Skeletal muscle satellite cell (primary cell): ENCODE data around the gene ARHGAP10.

Experiments
- H3K27me3 ChIP-seq: 2 replicates; pipeline ENCODE4 v1.7.0; 2013; ENCODE audit warnings: low read length; ENCODE audit not compliant: control insufficient read depth, insufficient read depth
- H3K36me3 ChIP-seq: 2 replicates; pipeline ENCODE4 v1.7.0; 2013; ENCODE audit warnings: mild to moderate bottlenecking, control low read depth, low read length; ENCODE audit not compliant: insufficient read depth
- H3K4me1 ChIP-seq: 2 replicates; pipeline ENCODE4 v1.7.0; 2013; ENCODE audit warnings: low read length; ENCODE audit not compliant: control insufficient read depth, insufficient read depth
- H3K4me2 ChIP-seq: 2 replicates; pipeline ENCODE4 v1.7.0; 2013; ENCODE audit warnings: mild to moderate bottlenecking, low read length
- H3K4me3 ChIP-seq: 2 replicates; pipeline ENCODE4 v1.7.0; 2013; ENCODE audit warnings: low read length
- H3K9ac ChIP-seq: 2 replicates; pipeline ENCODE4 v1.7.0; 2013; ENCODE audit warnings: mild to moderate bottlenecking, low read depth, low read length, moderate library complexity
- H3K9me3 ChIP-seq: replicated peaks from 2 replicates; pipeline ENCODE4 v1.7.0; 2013; ENCODE audit warnings: mild to moderate bottlenecking, control low read depth, low read length

The ARHGAP10 gene

GRCh38 chr4:148069086-148069894, 337.4 kb downstream of the ARHGAP10 start:
- Histone ChIP-seq H3K9me3 (no peaks in the 10 kb centered on the region), H3K4me3 (no peak overlapping the region), H3K4me1 (no peaks in the 10 kb centered on the region), H3K4me2 (no peak overlapping the region), H3K36me3 (peaks cover 30% of the 10 kb centered on the region), H3K9ac (no peak overlapping the region), H3K27me3 (no peaks in the 10 kb centered on the region)

DNA sequence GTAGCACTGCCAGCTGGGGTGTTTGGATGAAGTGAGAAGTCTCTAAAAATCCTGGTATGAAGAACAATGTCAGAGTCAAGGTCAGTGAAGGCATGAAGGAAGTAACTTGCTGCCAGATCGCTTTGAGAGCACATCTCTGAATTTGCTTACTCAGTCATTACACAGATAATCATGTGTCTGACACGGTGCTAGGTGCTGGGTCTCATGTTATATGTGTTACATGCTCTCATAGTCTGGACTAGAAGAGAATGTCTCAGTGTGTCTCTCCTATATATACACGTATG, 337.9 kb downstream of the ARHGAP10 start:
- H3K27me3 ChIP-seq: no peaks in the 10 kb centered on the region

GRCh38 chr4:148071009-148071408, 339.1 kb downstream of the ARHGAP10 start:
- Histone ChIP-seq H3K4me2 (no peak overlapping the region), H3K27me3 (no peaks in the 10 kb centered on the region), H3K9me3 (no peaks in the 10 kb centered on the region), H3K4me3 (no peak overlapping the region), H3K4me1 (no peaks in the 10 kb centered on the region), H3K36me3 (peaks cover 36% of the 10 kb centered on the region), H3K9ac (no peak overlapping the region)

More for the DNA sequence above, 337.9 kb downstream of the ARHGAP10 start:
- H3K4me1 ChIP-seq: no peaks in the 10 kb centered on the region
- H3K4me2 ChIP-seq: no peak overlapping the region
- H3K4me3 ChIP-seq: no peak overlapping the region
- H3K9me3 ChIP-seq: no peaks in the 10 kb centered on the region
- H3K36me3 ChIP-seq: peaks cover 29% of the 10 kb centered on the region
- H3K9ac ChIP-seq: no peak overlapping the region

GRCh38 chr4:148072789-148073188, 340.9 kb downstream of the ARHGAP10 start:
- Histone ChIP-seq H3K4me2 (no peak overlapping the region), H3K9ac (no peak overlapping the region), H3K9me3 (no peaks in the 10 kb centered on the region), H3K36me3 (peaks cover 32% of the 10 kb centered on the region), H3K27me3 (no peaks in the 10 kb centered on the region), H3K4me3 (no peak overlapping the region), H3K4me1 (no peaks in the 10 kb centered on the region)

GRCh38 chr4:148073349-148073748, 341.5 kb downstream of the ARHGAP10 start:
- Histone ChIP-seq H3K9ac (no peak overlapping the region), H3K4me2 (no peak overlapping the region), H3K9me3 (no peaks in the 10 kb centered on the region), H3K4me1 (no peaks in the 10 kb centered on the region), H3K36me3 (peaks cover 32% of the 10 kb centered on the region), H3K4me3 (no peak overlapping the region), H3K27me3 (no peaks in the 10 kb centered on the region)

DNA sequence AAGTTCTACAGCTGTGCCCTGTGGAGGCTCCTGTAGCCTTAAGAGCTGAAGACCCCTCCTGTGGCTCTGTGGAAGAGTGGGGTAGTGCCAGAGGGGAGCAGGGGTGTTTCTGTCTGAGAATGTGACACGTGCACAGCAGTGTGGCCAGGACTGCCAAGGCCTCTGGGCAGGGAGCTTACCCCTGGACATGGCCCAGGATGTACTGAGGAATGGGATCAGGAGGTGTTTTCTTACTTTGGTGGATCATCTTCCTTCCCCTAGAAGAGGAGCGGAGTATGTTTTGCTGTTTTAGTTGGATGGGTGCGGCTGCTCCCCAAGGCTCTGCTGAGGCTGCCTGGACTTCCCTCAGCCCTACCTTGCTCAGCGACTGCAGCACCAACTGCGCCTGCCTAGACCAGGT, 342.6 kb downstream of the ARHGAP10 start:
- no peaks in the 10 kb centered on the region for H3K4me1 ChIP-seq
- H3K9ac ChIP-seq: no peak overlapping the region
- no peak overlapping the region for H3K4me2 ChIP-seq
- no peaks in the 10 kb centered on the region for H3K9me3 ChIP-seq
- H3K36me3 ChIP-seq: peaks cover 32% of the 10 kb centered on the region
- no peak overlapping the region for H3K4me3 ChIP-seq
- H3K27me3 ChIP-seq: no peaks in the 10 kb centered on the region

GRCh38 chr4:148075438-148075837, 343.6 kb downstream of the ARHGAP10 start:
- Histone ChIP-seq H3K9me3 (no peaks in the 10 kb centered on the region), H3K27me3 (no peaks in the 10 kb centered on the region), H3K4me2 (no peak overlapping the region), H3K36me3 (peaks cover 36% of the 10 kb centered on the region), H3K4me3 (no peak overlapping the region), H3K9ac (no peak overlapping the region), H3K4me1 (no peaks in the 10 kb centered on the region)

DNA sequence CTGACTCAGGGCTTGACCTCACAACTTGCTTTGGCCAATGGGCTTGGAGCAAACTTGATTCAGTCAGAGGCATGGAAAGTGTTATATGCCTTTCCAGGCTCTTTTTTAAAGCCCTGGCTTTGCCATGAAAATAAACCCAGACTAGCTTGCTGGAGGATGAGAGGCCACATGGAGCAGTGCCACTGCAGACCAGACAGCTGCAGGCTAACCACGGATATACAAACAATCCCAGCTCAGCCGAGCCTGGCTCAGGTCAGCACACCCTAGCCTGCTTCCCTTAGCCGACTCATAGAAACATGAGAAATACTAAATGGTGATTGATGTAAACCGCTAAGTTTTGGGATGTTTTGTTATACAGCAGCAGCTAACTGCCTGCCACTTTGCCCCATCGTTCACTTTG, 345.1 kb downstream of the ARHGAP10 start:
- H3K4me1 ChIP-seq: no peaks in the 10 kb centered on the region
- peaks cover 36% of the 10 kb centered on the region for H3K36me3 ChIP-seq
- no peak overlapping the region for H3K4me2 ChIP-seq
- no peak overlapping the region for H3K4me3 ChIP-seq
- no peak overlapping the region for H3K9ac ChIP-seq
- no peaks in the 10 kb centered on the region for H3K27me3 ChIP-seq
- no peaks in the 10 kb centered on the region for H3K9me3 ChIP-seq

GRCh38 chr4:148077581-148077980, 345.7 kb downstream of the ARHGAP10 start:
- no peak overlapping the region for H3K4me2 ChIP-seq
- no peaks in the 10 kb centered on the region for H3K4me1 ChIP-seq
- no peak overlapping the region for H3K9ac ChIP-seq
- no peak overlapping the region for H3K4me3 ChIP-seq
- H3K27me3 ChIP-seq: no peaks in the 10 kb centered on the region
- H3K9me3 ChIP-seq: no peaks in the 10 kb centered on the region
- peaks cover 31% of the 10 kb centered on the region for H3K36me3 ChIP-seq

GRCh38 chr4:148078061-148078460, 346.2 kb downstream of the ARHGAP10 start:
- H3K36me3 ChIP-seq: peaks cover 26% of the 10 kb centered on the region
- H3K9ac ChIP-seq: no peak overlapping the region
- no peaks in the 10 kb centered on the region for H3K9me3 ChIP-seq
- no peak overlapping the region for H3K4me2 ChIP-seq
- H3K4me1 ChIP-seq: no peaks in the 10 kb centered on the region
- no peaks in the 10 kb centered on the region for H3K27me3 ChIP-seq
- H3K4me3 ChIP-seq: no peak overlapping the region

GRCh38 chr4:148079961-148080360, 348.1 kb downstream of the ARHGAP10 start:
- H3K4me1 ChIP-seq: no peaks in the 10 kb centered on the region
- no peaks in the 10 kb centered on the region for H3K9me3 ChIP-seq
- no peaks in the 10 kb centered on the region for H3K27me3 ChIP-seq
- H3K4me2 ChIP-seq: no peak overlapping the region
- H3K36me3 ChIP-seq: peaks cover 15% of the 10 kb centered on the region
- H3K9ac ChIP-seq: no peak overlapping the region
- H3K4me3 ChIP-seq: no peak overlapping the region

GRCh38 chr4:148081267-148081666, 349.4 kb downstream of the ARHGAP10 start:
- no peak overlapping the region for H3K4me3 ChIP-seq
- peaks cover 4% of the 10 kb centered on the region for H3K36me3 ChIP-seq
- H3K4me1 ChIP-seq: no peaks in the 10 kb centered on the region
- H3K9ac ChIP-seq: no peak overlapping the region
- no peak overlapping the region for H3K4me2 ChIP-seq
- no peaks in the 10 kb centered on the region for H3K9me3 ChIP-seq
- no peaks in the 10 kb centered on the region for H3K27me3 ChIP-seq
